DND-41 (cell line): ENCODE measurements around the gene EPHB3.

Experiments used
- ATAC-seq: fragments of 200-7000 bp; cut with Tn5 transposase; 3 replicates; pipeline ENCODE4 v1.9.1; 2021; ENCODE audit warnings: low read depth; ENCODE audit not compliant: insufficient read depth
- DNase-seq: peaks from one replicate; pipeline ENCODE4 v3.0.0-alpha.2; 2020
- H2AFZ ChIP-seq: 2 replicates; pipeline ENCODE4 v1.6.0; 2012; ENCODE audit warnings: low read depth, low read length
- H3K27ac ChIP-seq: 2 replicates; pipeline ENCODE4 v1.5.1; 2012; ENCODE audit warnings: low read length, inconsistent platforms
- H3K27me3 ChIP-seq: fragments of 200-600 bp; sonication (generic); 2 replicates; pipeline ENCODE4 v1.6.0; 2012; ENCODE audit warnings: low read length, mild to moderate bottlenecking, inconsistent platforms; ENCODE audit not compliant: insufficient read depth, poor library complexity
- H3K36me3 ChIP-seq: 2 replicates; pipeline ENCODE4 v1.5.1; 2012; ENCODE audit warnings: low read length, inconsistent platforms; ENCODE audit not compliant: insufficient read depth
- H3K4me1 ChIP-seq: 2 replicates; pipeline ENCODE4 v1.5.1; 2012; ENCODE audit warnings: mild to moderate bottlenecking, low read length; ENCODE audit not compliant: insufficient read depth
- H3K4me2 ChIP-seq: 2 replicates; pipeline ENCODE4 v1.6.0; 2012; ENCODE audit warnings: mild to moderate bottlenecking, moderate library complexity, low read length, inconsistent platforms; ENCODE audit not compliant: insufficient read depth
- H3K4me3 ChIP-seq, 2 experiments: fragments of 200-600 bp in 1 of 2; shearing (Covaris generic) in 1 of 2; 2 replicates each; pipeline ENCODE4 v1.5.1; 2012 to 2016; ENCODE audit warnings: inconsistent platforms in 2 of 2, low read length in 2 of 2, mild to moderate bottlenecking in 2 of 2, low read depth in 1 of 2, moderate library complexity in 1 of 2
- H3K79me2 ChIP-seq: 2 replicates; pipeline ENCODE4 v1.6.0; 2012; ENCODE audit warnings: low read length, inconsistent platforms; ENCODE audit not compliant: insufficient read depth
- H3K9ac ChIP-seq: 2 replicates; pipeline ENCODE4 v1.6.0; 2012; ENCODE audit warnings: low read depth, mild to moderate bottlenecking, inconsistent platforms, low read length, moderate library complexity
- H3K9me3 ChIP-seq: 2 replicates; pipeline ENCODE4 v1.5.1; 2012; ENCODE audit warnings: low read length, moderate library complexity, mild to moderate bottlenecking, inconsistent platforms; ENCODE audit not compliant: insufficient read depth, severe bottlenecking
- H4K20me1 ChIP-seq: 2 replicates; pipeline ENCODE4 v1.6.0; 2012; ENCODE audit warnings: low read length; ENCODE audit not compliant: insufficient read depth
- CTCF ChIP-seq: IDR thresholded peaks from 2 replicates; pipeline ENCODE4 v1.5.1; 2012; ENCODE audit warnings: borderline replicate concordance, low read length, moderate library complexity, mild to moderate bottlenecking; ENCODE audit not compliant: poor library complexity, severe bottlenecking; ENCODE audit errors: extremely low read depth
- EZH2 ChIP-seq: IDR thresholded peaks from 3 replicates; pipeline ENCODE4 v1.6.1; 2012; ENCODE audit warnings: borderline replicate concordance, low read depth, mild to moderate bottlenecking, moderate library complexity, low read length, inconsistent platforms; ENCODE audit not compliant: severe bottlenecking

Gene EPHB3

GRCh38 chr3:184601576-184602371 lies 40.2 kb downstream of the EPHB3 start:
- H3K4me2 ChIP-seq, result no peak overlapping the region
- H3K79me2 ChIP-seq, result no peaks in the 10 kb centered on the region
- no peak overlapping the region for H3K9ac ChIP-seq
- DNase-seq (no peak), ATAC-seq (no peak)
- H3K4me3 ChIP-seq, result no peak overlapping the region
- H3K27ac ChIP-seq, result no peak overlapping the region
- H3K9me3 ChIP-seq, result no peaks in the 10 kb centered on the region
- no peaks in the 10 kb centered on the region for H3K4me1 ChIP-seq
- H4K20me1 ChIP-seq, result no peaks in the 10 kb centered on the region
- no peak for TF ChIP-seq CTCF
- H3K36me3 ChIP-seq, result no peaks in the 10 kb centered on the region
- no peaks in the 10 kb centered on the region for H3K27me3 ChIP-seq
- H2AFZ ChIP-seq, result no peak overlapping the region

- Histone ChIP-seq H3K27me3 (no peaks in the 10 kb centered on the region), H3K27ac (no peak overlapping the region), H3K9me3 (no peaks in the 10 kb centered on the region), H3K4me3 (no peak overlapping the region), H3K9ac (no peak overlapping the region), H3K4me2 (no peak overlapping the region), H3K36me3 (no peaks in the 10 kb centered on the region), H2AFZ (no peak overlapping the region), H3K4me1 (no peaks in the 10 kb centered on the region), H3K79me2 (no peaks in the 10 kb centered on the region), H4K20me1 (no peaks in the 10 kb centered on the region)
- ATAC-seq, result no peak
- DNase-seq, result no peak
- TF ChIP-seq EZH2 (no peak), CTCF (no peak)
Measured at GRCh38 chr3:184602372-184603150, 41.0 kb downstream of the EPHB3 start.

DNA sequence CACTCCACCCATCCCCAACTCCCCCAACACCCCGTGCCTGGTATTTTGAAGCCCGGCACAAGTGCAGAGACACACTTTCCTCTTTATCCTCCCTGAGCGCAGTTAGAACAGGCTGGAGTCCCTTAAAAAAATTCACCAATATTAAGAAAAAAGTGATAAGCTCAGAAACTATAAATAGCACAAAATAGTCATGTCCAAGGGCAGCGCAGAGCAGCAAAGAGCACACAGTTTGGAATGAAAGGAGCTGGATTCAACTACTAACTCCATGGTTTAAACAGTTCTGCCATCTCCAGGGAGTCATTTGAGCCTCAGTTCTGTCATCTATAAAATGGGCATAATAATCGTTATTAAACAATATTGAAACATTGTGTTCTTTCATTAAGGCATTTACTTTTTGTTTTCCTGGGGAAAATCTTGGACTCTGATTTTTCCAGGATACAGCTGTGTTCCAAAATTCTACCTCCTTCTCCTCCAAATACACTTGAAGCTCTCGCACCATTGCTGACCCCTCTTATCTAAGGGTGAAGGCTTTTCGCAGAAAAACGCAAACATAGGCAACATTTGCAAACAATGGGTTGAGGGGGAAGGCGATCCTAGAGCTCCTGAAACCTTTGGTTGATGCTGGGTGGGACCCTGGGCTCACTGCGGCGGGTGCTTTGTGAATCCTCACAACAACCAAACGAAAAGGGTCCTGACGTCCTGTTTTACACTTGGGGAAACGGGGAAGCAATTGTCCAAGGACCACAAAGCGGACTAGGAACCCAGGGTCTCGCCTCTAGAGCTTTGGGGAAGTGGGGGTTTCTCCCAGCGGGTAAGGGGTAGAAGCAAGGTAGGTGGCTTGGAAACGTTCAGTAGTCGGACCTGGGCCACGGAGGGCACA lies 41.8 kb downstream of the EPHB3 start:
- Histone ChIP-seq H3K9me3 (no peaks in the 10 kb centered on the region), H3K9ac (no peak overlapping the region), H2AFZ (no peak overlapping the region), H3K4me2 (no peak overlapping the region), H3K36me3 (no peaks in the 10 kb centered on the region), H3K27me3 (no peaks in the 10 kb centered on the region), H4K20me1 (no peaks in the 10 kb centered on the region), H3K4me1 (no peaks in the 10 kb centered on the region), H3K79me2 (no peaks in the 10 kb centered on the region), H3K4me3 (no peak overlapping the region), H3K27ac (no peak overlapping the region)
- TF ChIP-seq EZH2 (no peak), CTCF (no peak)
- DNase-seq, result no peak
- no peak for ATAC-seq
